Measurements from ENCODE around the gene OR8I2. TPM values are rescaled to one million over a fixed set of nuclear protein-coding genes. Genes with fewer than 3 reads are reported as not detected.
"Not testable (repeated sequence)": the region's sequence is repeated elsewhere in the genome, so short reads cannot be mapped to it uniquely, and the experiment has no call there.

Gene OR8I2
- polyA plus RNA-seq, 1 of the 3 experiments (the other 2 are of a cell fraction) = not detected

DNA sequence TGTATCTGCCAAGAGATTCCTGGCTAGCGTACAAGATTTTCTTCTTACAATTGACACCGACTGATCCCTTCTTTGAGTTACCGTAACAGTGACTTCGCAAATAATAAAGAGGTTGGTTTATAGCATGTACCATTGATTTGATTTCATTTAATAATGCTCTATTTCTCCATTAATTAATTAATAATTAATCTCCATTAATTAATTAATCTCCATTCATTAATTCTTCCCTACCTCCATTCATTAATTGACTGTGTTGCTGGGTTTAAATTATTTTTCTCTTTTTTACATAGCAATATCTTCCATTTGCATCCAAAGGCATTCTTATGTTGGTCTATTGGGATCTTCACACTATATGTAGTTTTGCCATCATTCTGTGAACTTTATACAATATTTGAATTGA lies 44.6 kb upstream of the OR8I2 start:
- ChIA-PET CTCF (no interaction called here), POLR2A (no interaction called here)
- H3K9me2 ChIP-seq = no peaks in the 10 kb centered on the region
- DNase-seq = no peak
- H3K9ac ChIP-seq = no peak overlapping the region
- H3K4me3 ChIP-seq (ENCODE audit: low read depth in 2 of 2, low read length in 1 of 2) = no peak overlapping the region
- no peak overlapping the region for H3K4me2 ChIP-seq
- H3K36me3 ChIP-seq (replicated peaks in 1 of 2; ENCODE audit: control insufficient read depth in 1 of 2, insufficient read depth in 2 of 2, low read length in 1 of 2) = no peaks in the 10 kb centered on the region
- H4K20me1 ChIP-seq (ENCODE audit: insufficient read depth) = no peaks in the 10 kb centered on the region
- TF ChIP-seq FOSL2 (IDR thresholded peaks at IDR 0.05; ENCODE audit: borderline replicate concordance, low read depth) = no peak
- TF ChIP-seq MXI1 (IDR thresholded peaks at IDR 0.05; ENCODE audit: low read depth, low read length) = no peak
- TF ChIP-seq TEAD4 (IDR thresholded peaks at IDR 0.05; ENCODE audit: borderline replicate concordance, insufficient read depth) = no peak
- TF ChIP-seq EZH2phosphoT487 (IDR thresholded peaks at IDR 0.05; ENCODE audit: borderline replicate concordance, low read depth) = no peak
- TF ChIP-seq CHD2 (IDR thresholded peaks at IDR 0.05; ENCODE audit: low read length, partially characterized antibody) = no peak
- no peak for TF ChIP-seq JUND (IDR thresholded peaks at IDR 0.05)
- no peak for TF ChIP-seq NRF1 (IDR thresholded peaks at IDR 0.05; ENCODE audit: low read depth, low read length)
- TF ChIP-seq ELF1 (IDR thresholded peaks at IDR 0.05) = no peak
- TF ChIP-seq SIN3A (IDR thresholded peaks at IDR 0.05; ENCODE audit: borderline replicate concordance, low read depth, low read length) = no peak
- no peak for TF ChIP-seq TCF12 (IDR thresholded peaks at IDR 0.05)
- TF ChIP-seq TAF1 (IDR thresholded peaks at IDR 0.05; ENCODE audit: borderline replicate concordance, low read depth, low read length) = no peak
- TF ChIP-seq, protein P1, sequence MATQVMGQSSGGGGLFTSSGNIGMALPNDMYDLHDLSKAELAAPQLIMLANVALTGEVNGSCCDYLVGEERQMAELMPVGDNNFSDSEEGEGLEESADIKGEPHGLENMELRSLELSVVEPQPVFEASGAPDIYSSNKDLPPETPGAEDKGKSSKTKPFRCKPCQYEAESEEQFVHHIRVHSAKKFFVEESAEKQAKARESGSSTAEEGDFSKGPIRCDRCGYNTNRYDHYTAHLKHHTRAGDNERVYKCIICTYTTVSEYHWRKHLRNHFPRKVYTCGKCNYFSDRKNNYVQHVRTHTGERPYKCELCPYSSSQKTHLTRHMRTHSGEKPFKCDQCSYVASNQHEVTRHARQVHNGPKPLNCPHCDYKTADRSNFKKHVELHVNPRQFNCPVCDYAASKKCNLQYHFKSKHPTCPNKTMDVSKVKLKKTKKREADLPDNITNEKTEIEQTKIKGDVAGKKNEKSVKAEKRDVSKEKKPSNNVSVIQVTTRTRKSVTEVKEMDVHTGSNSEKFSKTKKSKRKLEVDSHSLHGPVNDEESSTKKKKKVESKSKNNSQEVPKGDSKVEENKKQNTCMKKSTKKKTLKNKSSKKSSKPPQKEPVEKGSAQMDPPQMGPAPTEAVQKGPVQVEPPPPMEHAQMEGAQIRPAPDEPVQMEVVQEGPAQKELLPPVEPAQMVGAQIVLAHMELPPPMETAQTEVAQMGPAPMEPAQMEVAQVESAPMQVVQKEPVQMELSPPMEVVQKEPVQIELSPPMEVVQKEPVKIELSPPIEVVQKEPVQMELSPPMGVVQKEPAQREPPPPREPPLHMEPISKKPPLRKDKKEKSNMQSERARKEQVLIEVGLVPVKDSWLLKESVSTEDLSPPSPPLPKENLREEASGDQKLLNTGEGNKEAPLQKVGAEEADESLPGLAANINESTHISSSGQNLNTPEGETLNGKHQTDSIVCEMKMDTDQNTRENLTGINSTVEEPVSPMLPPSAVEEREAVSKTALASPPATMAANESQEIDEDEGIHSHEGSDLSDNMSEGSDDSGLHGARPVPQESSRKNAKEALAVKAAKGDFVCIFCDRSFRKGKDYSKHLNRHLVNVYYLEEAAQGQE (IDR thresholded peaks at IDR 0.05; ENCODE audit: low read depth, low read length) = no peak
- no peak for TF ChIP-seq RAD21 (IDR thresholded peaks at IDR 0.05; ENCODE audit: low read length)
- no peak for TF ChIP-seq FOXJ3 (CRISPR knock-in tag; IDR thresholded peaks at IDR 0.05)
- H3K79me2 ChIP-seq (ENCODE audit: insufficient read depth) = no peaks in the 10 kb centered on the region
- no peak overlapping the region for H3K27ac ChIP-seq (ENCODE audit: low read depth in 2 of 2, low read length in 1 of 2)
- no peaks in the 10 kb centered on the region for H3F3A ChIP-seq (replicated peaks; ENCODE audit: insufficient read depth)
- WGBS (ENCODE audit: low lambda C conversion rate) = 26% methylated on average over 4 of the region's 4 CpGs
- no peaks in the 10 kb centered on the region for H3K27me3 ChIP-seq (ENCODE audit: insufficient read depth)
- H2AFZ ChIP-seq (ENCODE audit: low read depth) = no peak overlapping the region
- no peaks in the 10 kb centered on the region for H3K4me1 ChIP-seq (ENCODE audit: control insufficient read depth in 1 of 2, insufficient read depth in 2 of 2, low read depth in 1 of 2, low read length in 1 of 2)
- no peaks in the 10 kb centered on the region for H3K9me3 ChIP-seq

DNA sequence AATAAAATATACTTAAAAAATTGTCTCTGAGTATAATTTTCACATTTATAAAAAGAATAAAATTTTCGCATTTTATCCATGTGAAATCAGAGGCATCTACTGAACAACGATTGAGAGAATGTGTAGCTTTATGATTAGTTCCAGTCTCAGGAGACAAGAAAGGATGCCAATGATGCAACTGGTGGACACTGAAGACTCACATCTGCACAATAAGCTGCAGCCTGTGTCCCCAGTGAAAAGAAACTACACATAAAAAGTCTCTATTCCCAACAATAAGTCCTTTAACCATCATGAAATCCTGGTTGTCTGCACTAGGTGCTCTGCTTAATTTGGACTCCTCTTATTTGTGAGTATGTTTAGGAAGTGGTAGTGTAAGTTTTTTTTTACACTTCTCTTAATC lies 43.6 kb upstream of the OR8I2 start:
- TF ChIP-seq MEF2A (IDR thresholded peaks at IDR 0.05; ENCODE audit: borderline replicate concordance, low read depth) (no peak), EP300 (IDR thresholded peaks at IDR 0.05; ENCODE audit: borderline replicate concordance in 1 of 2, low read depth in 1 of 2, low read length in 1 of 2) (no peak), MXI1 (IDR thresholded peaks at IDR 0.05; ENCODE audit: low read depth, low read length) (no peak), TAF1 (IDR thresholded peaks at IDR 0.05; ENCODE audit: borderline replicate concordance, low read depth, low read length) (no peak)
- TF ChIP-seq, protein P2, sequence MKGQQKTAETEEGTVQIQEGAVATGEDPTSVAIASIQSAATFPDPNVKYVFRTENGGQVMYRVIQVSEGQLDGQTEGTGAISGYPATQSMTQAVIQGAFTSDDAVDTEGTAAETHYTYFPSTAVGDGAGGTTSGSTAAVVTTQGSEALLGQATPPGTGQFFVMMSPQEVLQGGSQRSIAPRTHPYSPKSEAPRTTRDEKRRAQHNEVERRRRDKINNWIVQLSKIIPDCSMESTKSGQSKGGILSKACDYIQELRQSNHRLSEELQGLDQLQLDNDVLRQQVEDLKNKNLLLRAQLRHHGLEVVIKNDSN (IDR thresholded peaks at IDR 0.05; ENCODE audit: borderline replicate concordance, low read depth) = no peak
- TF ChIP-seq, protein P3, sequence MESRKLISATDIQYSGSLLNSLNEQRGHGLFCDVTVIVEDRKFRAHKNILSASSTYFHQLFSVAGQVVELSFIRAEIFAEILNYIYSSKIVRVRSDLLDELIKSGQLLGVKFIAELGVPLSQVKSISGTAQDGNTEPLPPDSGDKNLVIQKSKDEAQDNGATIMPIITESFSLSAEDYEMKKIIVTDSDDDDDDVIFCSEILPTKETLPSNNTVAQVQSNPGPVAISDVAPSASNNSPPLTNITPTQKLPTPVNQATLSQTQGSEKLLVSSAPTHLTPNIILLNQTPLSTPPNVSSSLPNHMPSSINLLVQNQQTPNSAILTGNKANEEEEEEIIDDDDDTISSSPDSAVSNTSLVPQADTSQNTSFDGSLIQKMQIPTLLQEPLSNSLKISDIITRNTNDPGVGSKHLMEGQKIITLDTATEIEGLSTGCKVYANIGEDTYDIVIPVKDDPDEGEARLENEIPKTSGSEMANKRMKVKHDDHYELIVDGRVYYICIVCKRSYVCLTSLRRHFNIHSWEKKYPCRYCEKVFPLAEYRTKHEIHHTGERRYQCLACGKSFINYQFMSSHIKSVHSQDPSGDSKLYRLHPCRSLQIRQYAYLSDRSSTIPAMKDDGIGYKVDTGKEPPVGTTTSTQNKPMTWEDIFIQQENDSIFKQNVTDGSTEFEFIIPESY (IDR thresholded peaks at IDR 0.05; ENCODE audit: borderline replicate concordance, low read depth) = no peak
- DNase-seq = no peak
- H2AFZ ChIP-seq (ENCODE audit: low read depth) = no peak overlapping the region
- H3K4me2 ChIP-seq = no peak overlapping the region
- H3K79me2 ChIP-seq (ENCODE audit: insufficient read depth) = no peaks in the 10 kb centered on the region
- H3K27ac ChIP-seq (ENCODE audit: low read depth in 2 of 2, low read length in 1 of 2) = no peak overlapping the region
- no peaks in the 10 kb centered on the region for H3K9me2 ChIP-seq
- ChIA-PET POLR2A (no interaction called here), CTCF (no interaction called here)
- no peaks in the 10 kb centered on the region for H4K20me1 ChIP-seq (ENCODE audit: insufficient read depth)
- H3K9ac ChIP-seq = no peak overlapping the region
- 0% methylated on average over 2 of the region's 2 CpGs for WGBS (ENCODE audit: low lambda C conversion rate)
- H3K4me1 ChIP-seq (ENCODE audit: control insufficient read depth in 1 of 2, insufficient read depth in 2 of 2, low read depth in 1 of 2, low read length in 1 of 2) = no peaks in the 10 kb centered on the region
- H3K36me3 ChIP-seq (replicated peaks in 1 of 2; ENCODE audit: control insufficient read depth in 1 of 2, insufficient read depth in 2 of 2, low read length in 1 of 2) = no peaks in the 10 kb centered on the region
- H3K4me3 ChIP-seq (ENCODE audit: low read depth in 2 of 2, low read length in 1 of 2) = no peak overlapping the region
- no peaks in the 10 kb centered on the region for H3K9me3 ChIP-seq
- no peaks in the 10 kb centered on the region for H3F3A ChIP-seq (replicated peaks; ENCODE audit: insufficient read depth)
- no peaks in the 10 kb centered on the region for H3K27me3 ChIP-seq (ENCODE audit: insufficient read depth)

DNA sequence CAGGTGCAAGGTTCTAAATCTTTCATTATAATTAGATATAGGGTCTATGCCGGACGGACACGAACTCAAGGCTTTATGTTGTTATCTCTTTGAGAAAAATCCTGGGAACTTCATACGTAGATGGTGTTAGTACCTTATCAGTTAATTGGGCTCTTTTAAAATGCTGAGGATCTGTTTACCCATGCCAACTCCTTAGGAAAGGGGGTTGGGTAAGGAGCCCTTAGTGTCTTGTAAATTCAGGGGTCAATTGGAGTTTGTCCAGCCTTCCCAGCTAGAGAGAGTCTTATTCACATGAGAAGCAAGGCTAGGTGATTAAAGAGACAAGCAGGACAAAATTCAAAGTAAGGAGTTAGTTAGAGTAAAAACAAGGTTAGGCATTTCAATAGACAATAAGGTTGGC lies 36.7 kb upstream of the OR8I2 start:
- H3K9me3 ChIP-seq; H3K79me2 ChIP-seq (ENCODE audit: insufficient read depth); H3K4me3 ChIP-seq (ENCODE audit: low read depth in 2 of 2, low read length in 1 of 2); H3K27me3 ChIP-seq (ENCODE audit: insufficient read depth); H3K36me3 ChIP-seq (replicated peaks in 1 of 2; ENCODE audit: control insufficient read depth in 1 of 2, insufficient read depth in 2 of 2, low read length in 1 of 2); H3K9me2 ChIP-seq; POLR2A ChIA-PET; H3K4me1 ChIP-seq (ENCODE audit: control insufficient read depth in 1 of 2, insufficient read depth in 2 of 2, low read depth in 1 of 2, low read length in 1 of 2); H3K4me2 ChIP-seq; H4K20me1 ChIP-seq (ENCODE audit: insufficient read depth); H3F3A ChIP-seq (replicated peaks; ENCODE audit: insufficient read depth); H3K9ac ChIP-seq; CTCF ChIA-PET; H3K27ac ChIP-seq (ENCODE audit: low read depth in 2 of 2, low read length in 1 of 2); DNase-seq; H2AFZ ChIP-seq (ENCODE audit: low read depth): not testable (repeated sequence)
- WGBS (ENCODE audit: low lambda C conversion rate) = 0% methylated on average over 4 of the region's 4 CpGs

Measured in SK-N-SH (cell line).